Measurements from ENCODE around the gene CDKAL1.

CDKAL1 gene

GRCh38 chr6:21258665-21259064 is 724.4 kb downstream of the CDKAL1 start:
- no peak for DNase-seq (ENCODE audit: low read depth)

GRCh38 chr6:21259660-21260059 is 725.4 kb downstream of the CDKAL1 start:
- DNase-seq (ENCODE audit: low read depth) = no peak

- DNase-seq (ENCODE audit: low read depth) = no peak
Observed at GRCh38 chr6:21262504-21262903, 728.2 kb downstream of the CDKAL1 start.

- no peak for DNase-seq (ENCODE audit: low read depth)
Observed at GRCh38 chr6:21263531-21264287, 729.5 kb downstream of the CDKAL1 start.

- no peak for DNase-seq (ENCODE audit: low read depth)
Observed at GRCh38 chr6:21264288-21265033, 730.2 kb downstream of the CDKAL1 start.

GRCh38 chr6:21265034-21265729 is 730.9 kb downstream of the CDKAL1 start:
- DNase-seq (ENCODE audit: low read depth) = no peak

- DNase-seq (ENCODE audit: low read depth) = no peak
Observed at GRCh38 chr6:21265730-21266044, 731.4 kb downstream of the CDKAL1 start.

GRCh38 chr6:21270636-21271201 is 736.5 kb downstream of the CDKAL1 start:
- DNase-seq (ENCODE audit: low read depth) = no peak

- DNase-seq (ENCODE audit: low read depth) = no peak
Observed at GRCh38 chr6:21271428-21272155, 737.3 kb downstream of the CDKAL1 start.

GRCh38 chr6:21273451-21273850 is 739.2 kb downstream of the CDKAL1 start:
- DNase-seq (ENCODE audit: low read depth) = no peak

GRCh38 chr6:21274851-21275250 is 740.6 kb downstream of the CDKAL1 start:
- no peak for DNase-seq (ENCODE audit: low read depth)

GRCh38 chr6:21277601-21278374 is 743.5 kb downstream of the CDKAL1 start:
- DNase-seq (ENCODE audit: low read depth) = no peak

- no peak for DNase-seq (ENCODE audit: low read depth)
Observed at GRCh38 chr6:21278375-21278745, 744.1 kb downstream of the CDKAL1 start.

- no peak for DNase-seq (ENCODE audit: low read depth)
Observed at GRCh38 chr6:21279619-21280018, 745.4 kb downstream of the CDKAL1 start.

GRCh38 chr6:21281366-21281765 is 747.1 kb downstream of the CDKAL1 start:
- no peak for DNase-seq (ENCODE audit: low read depth)
